HG02840 (cell line): Measurements from ENCODE around the gene PHACTR4.
"Not testable (repeated sequence)": the region's sequence is repeated elsewhere in the genome, so short reads cannot be mapped to it uniquely, and the experiment has no call there.

Experiments
- ATAC-seq: cut with Tn5 transposase; IDR thresholded peaks from one replicate; pipeline ENCODE4 v1.9.1; 2021; ENCODE audit warnings: mild to moderate bottlenecking, moderate library complexity, moderate number of reproducible peaks; ENCODE audit not compliant: unreplicated experiment, low FRiP score

PHACTR4 gene

DNA sequence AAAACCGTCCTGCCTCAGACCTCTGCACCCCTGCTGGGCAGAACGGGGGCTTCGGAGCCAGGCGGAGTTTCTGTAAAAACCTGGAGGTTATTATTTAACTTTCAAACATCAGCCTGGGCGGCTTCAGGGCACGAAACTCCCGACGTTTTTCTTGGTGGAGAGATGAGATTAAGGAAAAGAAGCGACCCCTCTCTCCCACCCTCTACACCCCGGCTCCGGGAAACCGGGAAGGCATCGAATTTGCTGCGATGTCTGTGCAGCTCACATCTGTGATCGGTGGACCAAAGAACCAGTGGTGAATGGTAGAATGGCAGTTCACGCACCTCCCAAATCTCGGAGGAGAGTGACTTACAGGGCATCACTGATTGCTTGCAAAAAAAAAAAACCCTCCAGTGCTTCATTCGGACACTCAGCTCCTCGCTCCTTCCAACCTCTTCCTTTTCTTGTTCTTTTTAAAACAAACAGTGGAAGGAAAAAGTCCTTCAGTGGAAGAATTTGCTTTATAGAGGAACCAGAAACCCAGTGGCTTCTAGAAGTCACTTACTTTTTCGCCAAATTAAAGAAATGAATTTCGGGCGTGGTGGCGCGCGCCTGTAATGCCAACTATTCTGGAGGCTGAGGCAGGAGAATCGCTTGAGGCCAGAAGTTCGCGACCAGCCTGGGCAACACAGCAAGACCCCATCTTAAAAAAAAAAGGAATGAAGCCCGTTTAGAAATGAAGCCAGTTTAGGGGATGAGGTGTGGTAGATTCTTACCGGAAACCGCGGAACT lies 884 bp downstream of the PHACTR4 start:
- ATAC-seq, result no peak

DNA sequence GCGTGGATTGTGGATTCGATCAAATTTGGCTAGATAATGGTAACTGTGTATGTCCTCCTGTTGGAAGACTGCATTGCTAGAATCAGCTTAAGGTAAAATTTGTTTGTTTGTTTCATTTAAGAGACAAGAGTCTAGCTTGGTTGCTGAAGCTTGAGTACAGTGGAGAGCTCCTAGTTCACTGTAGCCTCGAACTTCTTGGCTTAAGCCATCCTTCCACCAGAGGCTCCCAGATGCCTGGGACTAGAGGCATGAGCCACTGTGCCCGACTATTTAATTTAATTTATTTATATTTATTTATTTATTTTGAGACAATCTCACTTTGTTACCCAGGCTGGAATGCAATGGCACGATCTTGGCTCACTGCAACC lies 1.5 kb downstream of the PHACTR4 start:
- no peak for ATAC-seq

DNA sequence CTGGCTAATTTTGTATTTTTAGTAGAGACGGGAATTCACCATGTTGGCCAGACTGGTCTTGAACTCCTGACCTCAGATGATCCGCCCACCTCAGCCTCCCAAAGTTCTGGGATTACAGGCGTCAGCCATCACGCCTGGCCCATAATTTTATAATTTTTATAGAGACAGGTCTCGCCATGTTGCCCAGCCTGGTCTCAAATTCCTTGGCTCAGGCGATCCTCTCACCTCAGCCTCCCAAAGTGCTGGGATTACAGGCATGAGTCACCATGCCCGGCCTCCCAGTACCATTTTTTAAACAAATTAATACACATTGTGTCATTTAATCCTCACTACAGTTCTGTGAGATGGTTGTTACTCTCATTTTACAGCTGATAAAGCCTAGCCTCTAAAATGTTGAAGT lies 3.9 kb downstream of the PHACTR4 start:
- not testable (repeated sequence) for ATAC-seq

DNA sequence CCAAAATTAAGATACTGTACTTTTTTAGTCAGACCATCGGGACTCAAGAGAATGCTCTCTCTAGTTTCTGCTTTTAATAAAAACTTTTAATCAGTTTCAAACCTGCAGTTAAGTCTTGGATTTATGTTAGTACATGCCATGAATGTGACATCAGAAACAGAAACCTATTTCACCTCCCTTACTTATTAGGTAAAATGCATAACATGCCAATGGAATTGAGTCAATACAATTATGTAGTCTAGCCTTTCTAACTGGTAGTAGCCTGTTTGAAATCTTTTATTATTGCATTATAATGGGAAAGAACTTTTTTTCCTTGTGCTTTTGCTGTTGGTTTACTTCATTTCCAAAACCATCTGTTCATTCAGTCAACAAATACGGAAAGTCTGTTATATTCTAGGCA lies 4.8 kb downstream of the PHACTR4 start:
- no peak for ATAC-seq

DNA sequence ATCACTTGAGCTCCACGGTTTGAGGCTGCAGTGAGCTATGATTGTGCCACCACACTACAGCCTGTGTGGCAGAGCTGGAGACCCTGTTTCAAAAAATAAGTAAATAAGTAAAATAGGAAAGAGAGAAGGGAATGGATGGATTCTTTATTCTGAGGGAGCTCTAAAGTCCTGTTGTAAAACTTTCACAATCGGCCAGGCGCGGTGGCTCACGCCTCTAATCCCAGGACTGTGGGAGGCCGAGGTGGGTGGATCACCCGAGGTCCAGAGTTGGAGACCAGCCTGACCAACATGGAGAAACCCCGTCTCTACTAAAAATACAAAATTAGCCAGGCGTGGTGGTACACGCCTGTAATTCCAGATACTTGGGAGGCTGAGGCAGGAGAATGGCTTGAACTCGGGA lies 6.1 kb downstream of the PHACTR4 start:
- ATAC-seq, result not testable (repeated sequence)

DNA sequence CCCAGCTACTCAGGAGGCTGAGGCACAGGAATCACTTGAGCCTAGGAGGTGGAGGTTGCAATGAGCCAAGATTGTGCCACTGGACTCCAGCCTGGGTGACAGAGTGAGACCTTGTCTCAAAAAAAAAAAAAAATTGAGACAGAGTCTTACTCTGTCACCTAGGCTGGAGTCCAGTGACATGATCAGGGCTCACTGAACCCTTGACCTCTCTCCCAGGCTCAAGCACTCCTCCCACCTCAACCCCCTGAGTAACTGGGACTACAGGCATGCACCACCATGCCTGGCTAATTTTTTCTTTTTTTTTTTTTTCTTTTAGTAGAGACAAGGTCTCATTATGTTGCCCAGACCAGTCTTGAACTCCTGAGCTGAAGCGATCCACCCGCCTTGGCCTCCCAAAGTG lies 6.7 kb downstream of the PHACTR4 start:
- ATAC-seq, result not testable (repeated sequence)

DNA sequence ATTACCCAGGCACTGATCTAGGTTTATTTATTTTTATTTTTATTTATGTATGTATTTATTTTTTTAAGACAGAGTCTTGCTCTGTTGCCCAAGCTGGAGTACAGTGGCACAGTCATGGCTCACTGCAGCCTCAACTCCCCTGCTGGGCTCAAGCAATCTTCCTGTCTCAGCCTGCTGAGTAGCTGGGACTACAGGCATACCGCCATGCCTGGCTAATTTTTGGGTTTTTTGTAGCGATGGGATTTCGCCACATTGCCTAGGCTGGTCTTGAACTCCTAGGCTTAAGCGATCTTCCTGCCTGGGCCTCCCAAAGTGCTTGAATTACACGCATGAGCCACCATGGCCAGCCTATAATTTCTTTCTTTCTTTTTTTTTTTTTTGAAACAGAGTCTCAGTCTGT lies 9.4 kb downstream of the PHACTR4 start:
- ATAC-seq, result no peak

DNA sequence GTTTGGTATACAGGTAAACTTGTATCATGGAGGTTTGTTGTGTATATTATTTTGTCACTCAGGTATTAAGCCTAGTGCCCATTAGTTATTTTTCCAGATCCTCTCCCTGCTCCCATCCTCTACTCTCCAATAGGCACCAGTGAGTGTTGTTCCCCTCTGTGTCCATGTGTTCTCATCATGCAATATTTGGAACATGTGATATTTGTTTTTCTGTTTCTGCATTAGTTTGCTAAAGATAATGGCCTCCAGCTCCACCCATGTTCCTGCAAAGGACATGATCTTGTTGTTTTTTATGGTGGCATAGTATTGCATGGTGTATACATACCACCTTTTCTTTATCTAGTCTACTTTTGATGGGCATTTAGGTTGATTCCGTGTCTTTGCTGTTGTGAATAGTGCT lies 10.9 kb downstream of the PHACTR4 start:
- ATAC-seq, result no peak

DNA sequence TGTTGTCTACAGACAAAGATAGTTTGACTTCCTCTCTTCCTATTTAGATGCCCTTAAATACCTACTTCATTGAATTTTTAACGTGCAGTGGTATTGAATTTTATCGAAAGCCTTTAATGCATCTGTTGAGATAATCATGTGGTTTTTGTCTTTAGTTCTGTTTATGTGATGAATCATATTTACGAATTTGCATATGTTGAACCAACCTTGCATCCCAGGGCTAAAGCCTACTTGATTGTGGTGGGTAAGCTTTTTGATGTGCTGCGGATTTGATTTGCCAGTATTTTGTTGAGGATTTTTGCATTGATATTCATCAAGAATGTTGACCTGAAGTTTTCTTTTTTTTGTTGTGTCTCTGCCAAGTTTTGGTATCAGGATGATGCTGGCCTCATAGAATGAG lies 14.2 kb downstream of the PHACTR4 start:
- ATAC-seq, result not testable (repeated sequence)

DNA sequence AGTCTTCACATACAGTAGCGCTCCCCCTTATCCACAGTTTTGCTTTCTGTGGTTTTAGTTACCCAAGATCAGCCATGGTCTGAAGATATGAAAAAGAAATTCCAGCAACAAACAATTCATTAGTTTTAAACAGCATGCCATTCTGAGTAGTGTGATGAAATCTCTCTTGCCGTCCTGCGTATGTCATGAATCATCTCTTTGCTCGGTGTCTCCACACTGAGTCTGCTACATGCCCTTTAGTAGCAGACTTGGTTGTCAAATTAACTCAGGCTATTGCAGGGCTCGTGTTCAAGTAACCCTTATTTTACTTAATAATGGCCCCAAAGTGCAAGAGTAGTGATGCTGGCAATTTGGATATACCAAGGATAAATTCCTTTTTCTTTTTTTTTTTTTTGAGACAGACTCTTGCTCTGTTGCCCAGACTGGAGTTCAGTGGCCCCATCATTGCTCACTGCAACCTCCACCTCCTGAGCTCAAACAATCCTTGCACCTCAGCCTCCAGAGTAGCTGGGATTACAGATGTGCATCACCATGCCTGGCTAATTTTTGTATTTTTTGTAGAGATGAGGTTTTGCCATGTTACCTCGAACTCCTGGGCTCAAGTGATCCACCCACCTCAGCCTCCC lies 22.6 kb downstream of the PHACTR4 start:
- ATAC-seq, result no peak

DNA sequence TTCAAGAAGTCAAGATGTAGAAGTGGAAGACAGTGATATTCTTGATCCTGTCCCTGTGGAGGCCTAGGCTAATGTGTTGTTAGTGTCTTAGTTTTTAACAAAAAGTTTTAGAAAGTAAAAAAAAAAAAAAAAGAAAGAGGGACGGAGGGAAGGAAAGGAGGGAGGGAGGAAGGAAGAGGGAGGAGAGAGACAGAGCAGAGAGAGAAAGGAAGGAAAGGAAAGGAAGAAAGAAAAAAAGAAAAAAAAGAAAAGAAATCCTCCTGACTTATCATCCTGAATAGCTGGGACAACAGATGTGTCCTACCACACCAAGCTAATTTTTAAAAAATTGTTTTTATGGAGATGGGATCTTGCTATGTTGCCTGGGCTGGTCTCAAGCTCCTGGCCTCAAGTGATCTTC lies 24.6 kb downstream of the PHACTR4 start:
- no peak for ATAC-seq

DNA sequence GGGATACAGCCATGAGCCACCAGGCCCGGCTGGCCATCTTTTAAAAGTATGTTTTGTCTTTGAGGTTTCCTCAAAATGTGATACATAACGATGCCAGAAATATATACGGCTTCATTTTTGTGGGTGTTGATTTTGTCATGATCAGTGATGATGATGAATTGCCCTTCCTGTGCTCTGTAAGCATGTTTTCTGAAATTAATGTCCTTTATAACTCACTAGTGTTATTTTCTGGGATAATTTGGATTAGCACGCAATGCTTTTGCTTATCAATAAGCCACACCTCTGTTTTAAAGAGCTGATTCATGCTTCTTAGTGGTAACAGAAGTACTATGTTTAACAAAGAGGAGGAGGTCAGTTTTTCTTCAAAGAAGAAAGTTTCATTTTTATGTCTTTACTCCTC lies 25.6 kb downstream of the PHACTR4 start:
- no peak for ATAC-seq

DNA sequence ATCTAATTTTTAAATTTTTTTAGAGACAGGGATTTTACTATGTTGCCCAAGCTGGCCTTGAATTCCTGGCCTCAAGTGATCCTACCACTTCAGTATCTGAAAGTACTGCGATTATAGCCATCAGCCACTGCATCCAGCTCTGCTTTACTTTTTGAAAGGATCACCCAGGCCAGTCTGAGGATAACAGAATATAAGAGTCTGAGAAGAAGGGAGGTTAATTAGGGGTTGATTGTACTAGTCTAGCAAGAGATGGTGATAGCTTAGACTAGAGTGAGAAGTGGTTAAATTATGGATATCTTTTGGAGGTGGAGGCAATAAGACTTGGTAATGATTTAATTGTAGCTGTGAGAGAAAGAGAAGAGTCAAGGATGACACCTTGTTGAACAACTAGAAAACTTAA lies 32.2 kb downstream of the PHACTR4 start:
- ATAC-seq, result no peak

DNA sequence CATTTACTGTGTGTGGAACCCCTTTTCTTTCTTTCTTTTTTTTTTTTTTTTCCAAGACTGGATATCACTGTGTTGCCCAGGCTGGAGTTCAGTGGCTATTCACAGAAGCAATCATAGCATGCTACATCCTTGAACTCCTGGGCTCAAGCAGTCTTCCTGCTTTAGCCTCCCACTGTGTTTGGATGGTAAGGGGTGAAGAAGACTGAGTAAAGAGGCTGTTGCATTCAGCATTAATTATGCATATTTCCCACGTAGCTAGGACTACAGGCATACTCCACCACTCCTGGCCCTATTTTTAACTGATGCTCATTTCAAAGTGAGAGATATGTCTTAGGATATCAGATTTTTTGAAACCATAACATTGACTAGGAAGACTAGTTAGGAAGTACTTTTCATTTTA lies 39.5 kb downstream of the PHACTR4 start:
- ATAC-seq, result no peak

DNA sequence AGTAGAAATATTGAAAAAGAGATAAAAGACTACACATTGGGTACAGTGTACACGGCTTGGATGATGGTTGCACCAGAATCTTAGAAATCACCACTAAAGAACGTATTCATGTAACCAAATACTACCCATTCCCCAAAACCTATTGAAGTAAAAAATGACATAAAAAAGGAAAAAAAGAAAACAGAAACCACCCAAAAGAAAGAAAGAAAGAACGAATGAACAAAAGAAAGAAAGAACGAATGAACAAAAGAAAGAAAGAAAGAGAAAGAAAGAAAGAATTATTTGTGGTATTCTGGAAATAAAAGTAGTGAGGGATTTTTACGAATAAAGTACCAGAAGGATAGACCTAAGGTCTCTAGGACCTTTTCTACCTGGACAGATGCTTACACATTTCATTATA lies 42.1 kb downstream of the PHACTR4 start:
- ATAC-seq, result no peak

DNA sequence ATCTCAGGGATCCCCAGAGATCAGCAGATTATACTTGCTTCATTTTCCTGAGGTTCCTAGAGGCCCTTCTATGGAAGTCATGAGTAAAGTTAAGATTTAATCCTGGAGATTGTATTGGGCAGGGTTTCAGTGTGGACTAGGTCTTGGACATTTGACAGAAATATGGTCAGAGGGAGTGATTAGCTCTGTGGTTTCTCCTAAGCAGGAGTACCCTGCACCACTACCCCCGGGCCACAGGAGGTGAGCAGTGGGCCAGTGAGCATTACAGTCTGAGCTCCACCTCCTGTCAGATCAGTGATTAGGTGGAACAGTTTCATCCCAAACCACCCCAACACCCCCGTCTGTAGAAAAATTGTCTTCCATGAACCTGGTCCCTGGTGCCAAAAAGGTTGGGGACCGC lies 43.2 kb downstream of the PHACTR4 start:
- no peak for ATAC-seq

DNA sequence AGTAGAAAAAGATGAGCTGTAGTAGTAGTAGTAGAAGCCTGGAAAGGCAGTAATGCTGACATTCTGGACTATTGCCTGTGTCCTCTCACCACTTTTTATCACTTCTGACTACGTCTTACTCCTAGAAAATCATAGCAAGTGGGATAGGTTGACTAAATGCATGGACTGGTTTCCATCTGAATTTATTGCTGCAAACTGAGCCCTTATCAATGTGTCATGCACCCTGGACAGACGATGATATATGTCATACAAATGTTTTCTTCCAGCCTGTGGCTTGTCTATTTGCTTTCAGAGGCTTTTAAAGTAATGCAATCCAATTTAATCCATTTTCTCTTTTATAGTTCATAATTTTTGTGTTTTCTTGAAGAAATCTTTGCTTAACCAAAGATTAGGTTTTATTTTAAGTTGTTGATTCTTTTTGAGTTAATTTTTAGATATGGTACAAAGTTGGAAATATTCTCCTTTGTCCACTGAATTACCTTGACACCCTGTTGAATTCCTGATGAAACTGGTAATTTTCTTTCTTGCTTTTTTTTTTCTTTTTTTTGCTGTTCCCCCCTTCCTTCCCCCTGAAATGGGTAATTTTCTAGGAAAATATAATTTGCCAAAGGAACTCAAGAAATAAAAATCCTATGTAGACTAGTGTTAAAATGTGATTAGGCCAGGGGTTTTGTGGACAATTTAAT lies 47.1 kb downstream of the PHACTR4 start:
- no peak for ATAC-seq

DNA sequence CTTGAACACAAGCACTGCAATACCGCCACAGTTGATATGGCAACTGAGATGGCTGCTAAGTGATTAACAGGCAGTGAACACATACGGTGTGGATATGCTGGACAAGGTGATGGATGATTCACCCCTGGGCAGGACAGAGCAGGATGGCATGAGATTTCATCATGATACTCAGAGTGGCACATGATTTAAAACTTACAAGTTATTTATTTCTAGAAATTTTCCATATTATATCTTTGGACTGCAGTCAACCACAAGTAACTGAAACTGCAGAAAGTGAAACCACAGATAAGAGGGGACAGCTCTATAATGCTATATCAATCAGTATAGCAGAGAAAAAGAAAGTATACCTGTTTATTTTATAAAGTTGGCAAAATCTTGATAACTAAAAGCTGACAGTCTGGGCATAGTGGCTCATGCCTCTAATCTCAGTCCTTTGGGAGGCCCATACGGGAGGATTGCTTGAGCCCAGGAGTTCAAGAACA lies 47.9 kb downstream of the PHACTR4 start:
- no peak for ATAC-seq

DNA sequence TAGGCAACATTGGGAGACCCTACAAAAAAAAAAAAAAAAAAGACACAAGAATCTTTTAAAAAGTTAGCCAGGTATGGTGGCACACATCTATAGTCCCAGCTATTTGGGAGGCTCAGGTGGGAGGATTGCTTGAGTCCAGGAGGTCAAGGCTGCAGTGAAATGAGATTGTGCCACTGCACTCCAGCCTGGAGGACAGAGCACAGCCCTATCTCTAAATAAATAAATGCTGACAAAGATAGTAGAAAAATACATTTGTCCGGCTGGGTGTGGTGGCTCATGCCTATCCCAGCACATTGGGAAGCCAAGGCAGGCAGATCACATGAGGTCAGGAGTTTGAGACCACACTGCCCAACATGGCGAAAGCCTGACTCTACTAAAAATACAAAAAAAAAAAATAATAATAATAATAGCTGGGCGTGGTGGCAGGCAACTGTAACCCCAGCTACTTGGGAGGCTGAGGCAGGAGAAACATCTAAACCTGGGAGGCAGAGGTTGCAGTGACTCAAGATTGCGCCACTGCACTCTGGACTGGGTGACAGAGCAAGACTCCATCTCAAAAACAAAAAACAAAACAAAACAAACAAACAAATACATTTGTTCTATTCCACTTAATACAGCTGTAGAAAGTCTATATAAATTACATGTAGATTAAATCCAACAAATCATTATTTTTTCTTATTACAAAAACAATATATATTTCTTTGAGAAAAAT lies 48.5 kb downstream of the PHACTR4 start:
- no peak for ATAC-seq

DNA sequence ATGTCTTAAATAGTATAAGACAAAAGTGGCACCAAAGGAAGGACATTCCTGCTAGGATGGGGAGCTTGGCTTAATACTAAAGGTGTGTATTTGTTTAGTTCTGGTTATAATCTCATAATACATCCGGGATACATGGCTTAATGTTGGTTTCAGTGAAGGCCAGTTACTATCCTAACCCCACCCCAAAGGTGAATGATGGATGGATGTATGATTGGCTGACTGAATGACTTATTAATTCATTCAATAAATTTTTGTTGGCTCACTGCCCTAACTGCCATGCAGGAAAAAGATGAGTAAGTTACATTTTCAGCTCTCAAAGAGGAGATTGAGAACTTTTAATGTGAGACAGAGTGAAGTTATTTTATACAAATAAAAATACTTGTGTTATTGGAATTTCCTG lies 52.2 kb downstream of the PHACTR4 start:
- no peak for ATAC-seq

DNA sequence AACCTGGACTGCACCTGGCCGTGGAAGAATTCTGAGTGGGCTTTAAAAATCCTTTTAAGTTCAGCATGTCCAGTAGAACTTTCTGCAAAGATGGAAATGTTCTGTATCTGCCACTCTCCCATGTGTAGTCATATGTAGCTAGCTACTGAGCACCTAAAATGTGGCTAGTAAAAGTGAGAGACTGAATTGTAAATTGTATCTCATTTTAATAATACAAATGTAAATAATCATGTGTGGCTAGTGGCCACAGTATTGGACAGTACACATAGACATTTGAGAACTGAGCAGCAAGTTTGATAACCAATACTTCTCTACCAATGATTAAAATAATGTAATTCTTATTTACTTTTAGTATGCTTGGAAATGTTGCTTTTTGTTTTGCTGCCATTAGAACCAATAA lies 57.3 kb downstream of the PHACTR4 start:
- ATAC-seq, result no peak
